GM12875 (cell line): Measurements from ENCODE around the gene MPC2.
"Not testable (repeated sequence)": the region's sequence is repeated elsewhere in the genome, so short reads cannot be mapped to it uniquely, and the experiment has no call there.

ENCODE experiments used
- H3K4me3 ChIP-seq: one replicate; pipeline ENCODE4 v1.5.1; 2011; ENCODE audit warnings: low read depth, low read length, control low read depth
- CTCF ChIP-seq: IDR thresholded peaks from 2 replicates; pipeline ENCODE4 v1.5.1; 2011; ENCODE audit warnings: low read depth, mild to moderate bottlenecking, control low read depth, inconsistent platforms, low read length, moderate library complexity, borderline replicate concordance; ENCODE audit not compliant: insufficient read depth

Gene MPC2

GRCh38 chr1:167876597-167877175 is 60.2 kb downstream of the MPC2 start:
- no peak overlapping the region for H3K4me3 ChIP-seq
- TF ChIP-seq CTCF, result no peak

GRCh38 chr1:167871331-167871730 is 65.5 kb downstream of the MPC2 start:
- H3K4me3 ChIP-seq, result no peak overlapping the region
- TF ChIP-seq CTCF, result no peak

- H3K4me3 ChIP-seq, result not testable (repeated sequence)
Measured at GRCh38 chr1:167869157-167870001, 67.5 kb downstream of the MPC2 start.

GRCh38 chr1:167866739-167867414 is 70.0 kb downstream of the MPC2 start:
- H3K4me3 ChIP-seq, result not testable (repeated sequence)
